ENCODE results near the gene BRS3. TPM values are rescaled to one million over a fixed set of nuclear protein-coding genes. Genes with fewer than 3 reads are reported as not detected.

The BRS3 gene
- total RNA-seq, 2 experiments from 2014 or later: not detected

DNA sequence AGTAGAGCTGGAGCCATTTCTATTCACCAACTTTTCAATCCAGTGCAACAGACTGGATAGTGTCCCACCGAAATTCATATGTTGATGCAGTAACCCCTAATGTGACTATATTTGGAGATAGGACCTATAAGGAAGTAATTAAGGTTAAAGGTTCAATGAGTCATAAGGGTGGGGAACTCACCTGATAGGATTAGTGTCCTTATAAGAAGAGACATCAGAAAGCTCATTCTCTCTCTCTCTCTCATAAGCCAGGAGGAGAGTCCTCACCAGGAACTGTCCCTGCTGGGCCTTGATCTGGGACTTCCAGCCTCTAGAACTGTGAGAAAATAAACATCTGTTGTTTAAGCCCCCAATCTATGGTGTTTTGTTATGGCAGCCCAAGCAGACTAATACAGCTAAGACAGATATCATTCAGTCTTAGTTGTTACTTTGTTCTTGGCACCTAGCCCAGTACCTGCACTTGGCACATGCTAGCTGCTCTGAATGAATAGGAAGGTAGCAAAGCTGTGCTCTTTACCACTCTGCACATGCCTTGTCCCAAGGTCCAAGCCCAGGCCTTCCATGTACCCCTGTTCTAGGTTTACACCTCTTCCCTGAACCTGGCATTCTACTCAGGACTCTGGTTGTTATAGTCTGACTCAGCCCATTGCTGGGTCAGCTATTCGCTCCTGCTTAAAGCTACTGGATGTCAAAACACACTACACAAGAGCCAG is 19.2 kb upstream of the BRS3 start:
- no peaks in the 10 kb centered on the region for H3K36me3 Mint-ChIP-seq (ENCODE audit: low read depth)
- DNase-seq: no peak
- ChIA-PET POLR2A (no interaction called here), CTCF (interaction anchor here (0.7 to 1.0 kb wide), 2 partner anchors 10 to 46 kb away, joined by 4 read pairs; no protein-coding TSS in a partner anchor)
- no peak overlapping the region for H3K27ac Mint-ChIP-seq
- H3K4me1 Mint-ChIP-seq: no peaks in the 10 kb centered on the region
- H3K9me3 Mint-ChIP-seq: no peaks in the 10 kb centered on the region
- H3K4me3 Mint-ChIP-seq: no peak overlapping the region
- peaks cover 6% of the 10 kb centered on the region for H3K27me3 Mint-ChIP-seq

DNA sequence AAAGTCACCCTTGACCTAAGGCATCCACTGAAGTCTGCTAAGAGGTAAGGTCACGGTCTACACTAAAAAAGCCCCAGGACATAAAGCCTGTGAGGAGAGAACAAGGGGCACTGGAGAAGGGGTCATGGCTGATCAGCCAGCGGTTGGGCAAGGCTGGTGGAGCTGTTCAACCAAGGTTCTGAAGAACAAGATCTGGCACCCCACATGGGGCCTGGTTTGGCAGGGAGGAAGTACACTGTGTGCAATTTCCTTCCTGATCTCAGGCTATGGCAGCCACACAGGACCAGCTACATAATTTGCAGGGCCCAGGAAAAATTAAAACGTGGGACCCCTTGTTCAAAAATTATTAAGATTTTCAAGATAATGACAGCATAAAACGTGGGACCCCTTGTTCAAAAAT is 14.1 kb upstream of the BRS3 start:
- Mint-ChIP-seq H3K27ac (no peak overlapping the region), H3K4me3 (no peak overlapping the region), H3K27me3 (no peaks in the 10 kb centered on the region), H3K36me3 (ENCODE audit: low read depth) (no peaks in the 10 kb centered on the region), H3K9me3 (no peaks in the 10 kb centered on the region), H3K4me1 (no peaks in the 10 kb centered on the region)
- ChIA-PET CTCF (no interaction called here), POLR2A (no interaction called here)
- no peak for DNase-seq

DNA sequence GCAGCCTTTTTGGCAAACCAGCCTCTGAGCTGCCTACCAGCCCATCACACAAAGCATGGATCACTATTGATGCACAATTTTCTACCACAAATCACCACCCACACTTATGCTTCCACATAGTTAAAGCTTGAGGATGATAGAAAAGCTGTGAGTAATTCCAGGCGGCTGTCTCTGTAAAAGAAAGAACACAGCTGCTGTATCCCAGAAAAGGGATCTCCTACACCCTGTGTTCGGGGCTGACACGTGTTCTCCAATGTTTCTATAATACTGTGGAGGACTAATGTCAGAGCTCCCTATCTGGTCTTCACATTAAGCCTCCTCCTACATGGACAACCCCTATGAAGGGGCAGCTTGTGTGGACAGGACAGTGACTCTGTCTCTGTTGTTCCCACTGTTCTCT is 12.5 kb upstream of the BRS3 start:
- POLR2A ChIA-PET: no interaction called here
- Mint-ChIP-seq H3K27me3 (no peaks in the 10 kb centered on the region), H3K27ac (no peak overlapping the region), H3K9me3 (no peaks in the 10 kb centered on the region), H3K4me1 (no peaks in the 10 kb centered on the region), H3K36me3 (ENCODE audit: low read depth) (no peaks in the 10 kb centered on the region), H3K4me3 (no peak overlapping the region)
- CTCF ChIA-PET: no interaction called here
- DNase-seq: no peak

DNA sequence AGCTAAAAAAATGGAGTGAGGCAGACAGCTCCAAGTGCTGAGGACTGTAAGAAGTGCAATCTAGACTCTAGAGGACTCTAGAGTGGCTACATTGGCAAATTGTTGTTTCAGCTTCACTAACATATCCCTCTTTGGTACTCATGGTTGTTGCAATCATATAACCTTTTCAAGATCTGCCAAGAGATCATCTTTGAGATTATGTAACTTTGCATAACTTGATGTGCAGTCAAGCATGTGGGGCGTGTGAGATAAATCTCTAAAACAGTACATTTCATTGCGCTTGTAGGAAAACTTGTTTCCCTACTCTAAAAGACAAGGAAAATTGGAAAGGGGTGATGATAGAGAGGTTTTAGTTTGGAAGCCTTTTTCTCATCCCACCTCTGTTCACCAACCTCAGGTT is 11.2 kb upstream of the BRS3 start:
- ChIA-PET CTCF (no interaction called here), POLR2A (no interaction called here)
- Mint-ChIP-seq H3K4me1 (no peaks in the 10 kb centered on the region), H3K27ac (no peak overlapping the region), H3K36me3 (ENCODE audit: low read depth) (no peaks in the 10 kb centered on the region), H3K4me3 (no peak overlapping the region), H3K9me3 (no peaks in the 10 kb centered on the region), H3K27me3 (no peaks in the 10 kb centered on the region)
- DNase-seq: no peak

DNA sequence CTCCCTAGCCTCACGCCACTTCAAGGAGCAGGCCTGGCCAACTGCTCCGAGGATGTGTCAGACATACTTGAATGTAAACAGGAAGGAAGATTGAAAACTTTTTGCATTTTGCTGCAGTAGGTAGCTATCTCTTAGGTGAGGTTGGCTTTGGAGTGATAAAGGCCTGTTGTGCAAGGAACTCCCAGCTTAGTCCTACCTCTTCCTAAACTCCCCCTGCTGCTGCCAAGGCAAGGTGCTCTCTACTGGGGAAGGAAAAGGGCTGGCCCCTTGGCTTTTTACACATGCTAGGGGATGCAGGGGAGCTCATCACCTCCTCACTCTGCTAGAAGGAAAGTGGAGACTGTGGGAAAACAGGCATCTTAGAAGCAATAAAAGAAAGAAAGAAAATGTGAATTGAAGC is 10.7 kb upstream of the BRS3 start:
- H3K27me3 Mint-ChIP-seq: no peaks in the 10 kb centered on the region
- no peaks in the 10 kb centered on the region for H3K9me3 Mint-ChIP-seq
- no peak overlapping the region for H3K4me3 Mint-ChIP-seq
- H3K4me1 Mint-ChIP-seq: no peaks in the 10 kb centered on the region
- no peak overlapping the region for H3K27ac Mint-ChIP-seq
- no peak for DNase-seq
- no peaks in the 10 kb centered on the region for H3K36me3 Mint-ChIP-seq (ENCODE audit: low read depth)
- CTCF ChIA-PET: no interaction called here
- POLR2A ChIA-PET: no interaction called here

DNA sequence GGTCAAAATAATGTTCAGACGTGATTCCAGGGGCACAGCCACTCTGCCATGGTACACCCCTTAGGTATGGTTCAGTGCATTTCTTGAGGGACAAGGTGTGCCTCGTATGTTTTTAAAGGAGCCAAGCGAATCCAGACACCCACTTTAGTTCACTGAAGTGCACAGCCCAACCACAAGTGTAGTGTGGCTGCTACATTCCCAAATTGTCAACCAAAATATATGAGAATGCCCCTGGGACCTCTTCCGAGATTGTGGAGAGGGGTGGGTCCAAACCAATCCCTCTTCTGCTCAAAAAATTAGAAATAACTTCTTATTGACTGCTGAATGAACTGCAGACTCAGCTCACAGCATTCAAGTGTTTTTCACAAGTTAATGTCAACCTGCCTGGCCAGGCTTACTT is 7.4 kb upstream of the BRS3 start:
- Mint-ChIP-seq H3K27me3 (peaks cover 12% of the 10 kb centered on the region), H3K27ac (no peak overlapping the region), H3K9me3 (no peaks in the 10 kb centered on the region), H3K4me1 (no peaks in the 10 kb centered on the region), H3K4me3 (no peak overlapping the region), H3K36me3 (ENCODE audit: low read depth) (no peaks in the 10 kb centered on the region)
- no peak for DNase-seq
- CTCF ChIA-PET: interaction anchor here (0.8 kb wide), 1 partner anchor 589 kb away, joined by 3 read pairs; no protein-coding TSS in a partner anchor
- POLR2A ChIA-PET: no interaction called here

DNA sequence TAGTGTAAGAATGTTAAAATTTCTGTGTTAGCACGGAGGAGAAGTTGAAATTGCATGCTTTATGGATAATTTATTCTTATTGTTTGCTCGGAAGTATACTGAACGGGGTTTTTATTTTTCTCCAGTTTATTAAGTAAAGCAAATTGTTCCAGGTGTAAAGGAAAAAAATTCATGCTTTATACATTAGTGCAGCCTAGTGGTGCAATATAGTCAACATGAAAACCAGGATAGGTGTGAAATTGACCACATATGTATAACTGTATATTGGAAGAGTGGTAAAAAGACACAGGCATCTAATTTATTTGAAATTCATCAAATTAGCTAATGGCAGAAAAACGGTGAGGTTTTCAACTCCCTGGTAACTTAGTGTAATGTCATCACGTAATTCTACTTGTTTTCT is 959 bp downstream of the BRS3 start:
- POLR2A ChIA-PET: no interaction called here
- Mint-ChIP-seq H3K27ac (no peak overlapping the region), H3K4me1 (no peaks in the 10 kb centered on the region), H3K36me3 (ENCODE audit: low read depth) (no peaks in the 10 kb centered on the region), H3K4me3 (no peak overlapping the region), H3K27me3 (peaks cover 47% of the 10 kb centered on the region), H3K9me3 (no peaks in the 10 kb centered on the region)
- DNase-seq: no peak
- CTCF ChIA-PET: no interaction called here

DNA sequence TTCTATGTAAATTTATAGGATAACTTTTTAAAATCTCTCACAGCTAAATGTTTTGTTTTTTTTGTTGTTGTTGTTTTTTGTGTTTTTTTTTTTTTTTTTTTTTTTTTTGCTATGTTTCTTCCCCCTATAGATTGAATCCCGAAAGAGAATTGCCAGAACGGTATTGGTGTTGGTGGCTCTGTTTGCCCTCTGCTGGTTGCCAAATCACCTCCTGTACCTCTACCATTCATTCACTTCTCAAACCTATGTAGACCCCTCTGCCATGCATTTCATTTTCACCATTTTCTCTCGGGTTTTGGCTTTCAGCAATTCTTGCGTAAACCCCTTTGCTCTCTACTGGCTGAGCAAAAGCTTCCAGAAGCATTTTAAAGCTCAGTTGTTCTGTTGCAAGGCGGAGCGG is 4.1 kb downstream of the BRS3 start:
- POLR2A ChIA-PET: no interaction called here
- Mint-ChIP-seq H3K27me3 (peaks cover 29% of the 10 kb centered on the region), H3K36me3 (ENCODE audit: low read depth) (no peaks in the 10 kb centered on the region), H3K4me1 (peaks cover 14% of the 10 kb centered on the region), H3K4me3 (no peak overlapping the region), H3K9me3 (no peaks in the 10 kb centered on the region), H3K27ac (no peak overlapping the region)
- DNase-seq: no peak
- CTCF ChIA-PET: no interaction called here

DNA sequence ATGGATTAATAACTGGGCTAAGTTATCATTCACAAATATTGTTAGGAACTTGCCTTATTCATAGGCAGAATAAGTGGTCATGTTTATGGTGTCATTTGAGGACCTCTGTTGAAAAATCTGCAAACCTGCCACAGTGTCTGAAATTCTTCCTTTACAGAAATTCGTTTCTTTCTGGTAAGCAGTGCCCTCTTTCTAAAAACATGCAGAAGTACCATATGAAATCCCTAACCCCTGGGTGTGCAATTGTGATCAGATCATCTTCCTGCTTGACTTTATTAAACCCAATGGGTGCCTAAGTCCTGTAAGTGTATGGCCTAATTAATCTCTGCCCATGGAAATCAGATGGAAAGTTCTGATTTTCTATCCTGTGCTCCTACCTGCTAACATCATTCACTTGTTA is 5.3 kb downstream of the BRS3 start:
- Mint-ChIP-seq H3K36me3 (ENCODE audit: low read depth) (peaks cover 2% of the 10 kb centered on the region), H3K4me1 (peaks cover 14% of the 10 kb centered on the region), H3K27ac (no peak overlapping the region), H3K9me3 (no peaks in the 10 kb centered on the region), H3K4me3 (no peak overlapping the region), H3K27me3 (peaks cover 27% of the 10 kb centered on the region)
- no peak for DNase-seq
- POLR2A ChIA-PET: no interaction called here
- CTCF ChIA-PET: interaction anchor here (0.6 kb wide), 1 partner anchor 215 kb away, joined by 5 read pairs; no protein-coding TSS in a partner anchor

DNA sequence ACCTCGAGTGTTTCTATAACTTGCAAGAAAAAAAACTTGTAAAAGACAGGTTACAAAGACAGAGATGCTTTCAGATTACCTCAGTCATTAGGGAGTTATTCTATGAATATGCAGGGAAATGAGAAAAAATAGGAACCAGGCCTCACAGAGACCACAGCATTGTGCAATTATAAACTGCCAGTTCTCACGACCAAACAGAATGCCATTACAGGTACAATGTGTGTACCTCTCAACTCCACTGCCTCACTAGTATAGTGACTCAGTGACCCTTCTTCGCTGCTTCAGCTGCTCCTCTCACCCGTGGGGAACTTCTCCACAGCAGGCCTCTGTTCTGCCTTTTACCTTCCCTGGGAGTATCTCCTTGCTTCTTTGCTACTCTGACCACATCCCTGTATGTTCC is 7.3 kb downstream of the BRS3 start:
- H3K36me3 Mint-ChIP-seq (ENCODE audit: low read depth): peaks cover 8% of the 10 kb centered on the region
- H3K27me3 Mint-ChIP-seq: peaks cover 10% of the 10 kb centered on the region
- H3K4me3 Mint-ChIP-seq: no peak overlapping the region
- ChIA-PET POLR2A (no interaction called here), CTCF (interaction anchor here (0.6 kb wide), 1 partner anchor 1693 kb away, joined by 3 read pairs; no protein-coding TSS in a partner anchor)
- H3K9me3 Mint-ChIP-seq: no peaks in the 10 kb centered on the region
- H3K4me1 Mint-ChIP-seq: peaks cover 28% of the 10 kb centered on the region
- H3K27ac Mint-ChIP-seq: peak overlapping the region; percentile 73
- no peak for DNase-seq

DNA sequence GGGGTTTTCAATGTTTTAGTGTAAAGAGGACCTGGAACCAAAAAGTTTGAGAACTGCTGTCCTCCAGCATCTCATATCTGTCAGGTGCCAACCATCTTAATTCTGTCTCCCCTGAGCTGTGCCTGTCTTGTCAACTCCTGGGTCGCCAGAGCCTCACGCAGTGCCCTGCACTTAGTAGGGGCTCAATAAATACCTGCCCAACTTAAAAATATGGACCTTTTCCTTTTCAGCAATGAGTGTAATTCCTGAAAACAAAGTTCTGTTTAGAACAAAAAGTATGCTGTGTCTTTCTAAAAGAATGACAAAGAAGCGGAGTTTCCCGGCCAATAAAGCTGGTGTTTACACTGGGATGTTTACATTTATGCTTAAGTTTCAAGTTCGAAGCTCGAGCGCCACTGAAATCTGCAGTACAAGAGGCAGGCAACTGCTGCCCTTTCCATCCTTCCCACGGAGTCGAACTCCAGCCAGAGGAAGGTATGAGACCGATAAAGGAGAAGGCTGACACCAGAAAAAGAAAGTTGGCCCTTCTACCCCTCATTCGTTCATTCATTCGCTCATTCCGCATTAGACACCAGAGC is 8.5 kb downstream of the BRS3 start:
- CTCF ChIA-PET: interaction anchor here (1.4 to 1.6 kb wide), 2 partner anchors 79 to 199 kb away, joined by 4 read pairs; no protein-coding TSS in a partner anchor
- Mint-ChIP-seq H3K27me3 (peaks cover 2% of the 10 kb centered on the region), H3K4me1 (peaks cover 33% of the 10 kb centered on the region), H3K4me3 (peak overlapping the region; percentile 87), H3K27ac (peak overlapping the region; percentile 97), H3K9me3 (no peaks in the 10 kb centered on the region), H3K36me3 (ENCODE audit: low read depth) (peaks cover 16% of the 10 kb centered on the region)
- no peak for DNase-seq
- POLR2A ChIA-PET: no interaction called here

DNA sequence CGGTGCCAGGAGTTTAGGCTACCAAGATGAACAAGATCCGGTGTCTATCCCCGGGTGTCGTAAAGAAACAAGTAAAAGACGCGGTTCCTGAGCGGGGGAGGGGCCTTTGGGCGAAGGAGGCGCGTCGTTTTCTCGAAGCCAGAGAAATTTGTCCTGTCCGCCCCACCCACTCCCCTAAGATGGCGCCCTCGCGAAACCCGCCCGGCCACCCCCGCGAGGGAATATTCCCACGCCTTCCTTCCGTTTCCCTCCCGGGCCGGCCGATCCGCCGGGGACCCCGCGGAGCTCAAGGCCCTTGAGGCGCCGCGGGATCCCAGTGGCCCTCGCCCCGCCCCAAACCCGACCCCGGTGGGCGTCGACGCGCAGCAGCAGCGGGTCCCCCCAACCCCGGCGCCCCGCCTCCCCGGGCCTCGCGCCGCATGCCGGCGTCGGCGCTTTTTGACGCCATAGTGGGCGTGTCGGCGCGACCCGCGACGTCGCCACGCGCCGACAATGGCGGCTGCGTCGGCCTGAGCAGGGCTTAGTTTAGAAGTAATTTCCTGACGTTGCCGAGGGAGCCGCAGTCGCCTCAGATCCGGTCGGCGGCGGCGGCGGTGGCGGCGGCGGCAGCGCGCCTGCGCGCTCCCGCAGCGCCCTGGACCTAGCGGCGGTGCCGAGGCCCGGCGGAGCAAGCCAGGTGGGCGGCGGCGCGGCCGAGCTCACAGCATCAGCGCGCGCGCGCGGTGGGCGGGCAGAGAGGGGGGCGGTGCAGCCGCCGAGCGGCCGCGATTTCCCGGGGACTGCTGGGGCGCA is 9.2 kb downstream of the BRS3 start:
- peaks cover 37% of the 10 kb centered on the region for H3K4me1 Mint-ChIP-seq
- peak; percentile 91 for DNase-seq
- peaks cover 20% of the 10 kb centered on the region for H3K36me3 Mint-ChIP-seq (ENCODE audit: low read depth)
- H3K4me3 Mint-ChIP-seq: peak overlapping the region; percentile 94
- ChIA-PET POLR2A (no interaction called here), CTCF (interaction anchor here (0.6 to 1.6 kb wide), 5 partner anchors 9 to 198 kb away, joined by 3 to 4 read pairs (median 4); partner anchors contain the start of gene VGLL1)
- peak overlapping the region; percentile 97 for H3K27ac Mint-ChIP-seq
- H3K27me3 Mint-ChIP-seq: peaks cover 2% of the 10 kb centered on the region
- H3K9me3 Mint-ChIP-seq: no peaks in the 10 kb centered on the region

DNA sequence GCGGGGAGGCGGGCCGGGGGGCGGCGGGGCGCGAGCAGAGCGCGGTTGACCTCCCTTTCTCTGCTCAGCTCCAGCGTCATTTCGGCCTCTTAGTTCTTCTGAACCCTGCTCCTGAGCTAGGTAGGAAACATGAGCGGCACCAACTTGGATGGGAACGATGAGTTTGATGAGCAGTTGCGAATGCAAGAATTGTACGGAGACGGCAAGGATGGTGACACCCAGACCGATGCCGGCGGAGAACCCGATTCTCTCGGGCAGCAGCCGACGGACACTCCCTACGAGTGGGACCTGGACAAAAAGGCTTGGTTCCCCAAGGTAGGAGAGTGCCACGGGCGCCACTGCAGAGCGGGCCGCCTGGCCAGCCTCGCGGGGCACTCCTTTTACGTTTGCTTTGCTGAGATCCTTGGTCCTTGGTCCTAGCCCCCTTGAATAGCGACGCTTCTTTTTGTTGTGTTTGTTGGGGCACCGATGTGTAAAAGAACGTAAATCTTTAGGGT is 9.9 kb downstream of the BRS3 start, which contains the start of gene HTATSF1:
Gene HTATSF1, plus strand, starts transcription at position 37 of the 497 bp plus-strand sequence. Its CDS starts 93 bp downstream, at position 130.
- DNase-seq: no peak
- Mint-ChIP-seq H3K9me3 (no peaks in the 10 kb centered on the region), H3K4me1 (peaks cover 37% of the 10 kb centered on the region), H3K36me3 (ENCODE audit: low read depth) (peaks cover 20% of the 10 kb centered on the region), H3K27me3 (no peaks in the 10 kb centered on the region), H3K4me3 (peak within 1 kb of the TSS; percentile 94), H3K27ac (peak within 1 kb of the TSS; percentile 97)
- CTCF ChIA-PET: interaction anchor here (0.7 to 1.6 kb wide), 5 partner anchors 9 to 197 kb away, joined by 3 to 4 read pairs (median 3); no protein-coding TSS in a partner anchor
- POLR2A ChIA-PET: no interaction called here

Data from activated CD4-positive, alpha-beta T cell treated with anti-CD3 and anti-CD28 coated beads, Interleukin-2, amount 10 ng/mL, durations not matched to agents 7 days and 5 days (primary cell).